ENCODE data around the gene C8B.

C8B gene

DNA sequence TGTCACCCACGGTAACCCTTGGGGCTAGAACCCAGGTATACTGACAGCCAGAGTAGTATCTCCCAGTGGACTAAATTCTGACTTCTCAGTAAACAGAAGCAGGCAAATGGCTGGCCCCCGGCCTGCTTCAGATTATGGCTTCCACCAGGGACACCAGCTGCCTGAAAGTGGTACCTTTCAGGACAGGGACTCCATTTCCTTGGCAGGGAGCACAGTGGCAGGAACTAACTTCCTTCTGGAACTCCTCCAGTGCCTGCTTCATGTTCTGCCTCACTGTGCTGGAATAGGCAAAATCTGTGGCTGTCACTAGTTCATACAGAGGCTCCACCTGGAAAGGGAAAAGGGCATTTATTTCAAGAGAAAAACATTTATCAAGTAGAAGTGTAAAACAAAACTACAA, 32.7 kb downstream of the C8B start:
- no peaks in the 10 kb centered on the region for H3K36me3 ChIP-seq (ENCODE audit: control insufficient read depth, low read length)
- no peak overlapping the region for H3K4me3 ChIP-seq (ENCODE audit: low read length)
- no peaks in the 10 kb centered on the region for H3K4me1 ChIP-seq (ENCODE audit: control insufficient read depth, low read length)
- no peaks in the 10 kb centered on the region for H3K79me2 ChIP-seq (ENCODE audit: control insufficient read depth, low read length)
- no peak overlapping the region for H3K4me2 ChIP-seq (ENCODE audit: low read length)
- H3K9me3 ChIP-seq (ENCODE audit: control insufficient read depth, insufficient read depth, low read length), result no peaks in the 10 kb centered on the region
- H3K27me3 ChIP-seq (ENCODE audit: control insufficient read depth, low read length), result no peaks in the 10 kb centered on the region
- no peaks in the 10 kb centered on the region for H3K9me2 ChIP-seq (replicated peaks; ENCODE audit: control insufficient read depth, low read length)
- no peak overlapping the region for H3K27ac ChIP-seq (ENCODE audit: low read depth, low read length)
- no peaks in the 10 kb centered on the region for H4K20me1 ChIP-seq (ENCODE audit: control insufficient read depth, insufficient read depth, low read depth, low read length)
- no peaks in the 10 kb centered on the region for H3F3A ChIP-seq (ENCODE audit: control insufficient read depth, insufficient read depth)
- TF ChIP-seq, protein P1, sequence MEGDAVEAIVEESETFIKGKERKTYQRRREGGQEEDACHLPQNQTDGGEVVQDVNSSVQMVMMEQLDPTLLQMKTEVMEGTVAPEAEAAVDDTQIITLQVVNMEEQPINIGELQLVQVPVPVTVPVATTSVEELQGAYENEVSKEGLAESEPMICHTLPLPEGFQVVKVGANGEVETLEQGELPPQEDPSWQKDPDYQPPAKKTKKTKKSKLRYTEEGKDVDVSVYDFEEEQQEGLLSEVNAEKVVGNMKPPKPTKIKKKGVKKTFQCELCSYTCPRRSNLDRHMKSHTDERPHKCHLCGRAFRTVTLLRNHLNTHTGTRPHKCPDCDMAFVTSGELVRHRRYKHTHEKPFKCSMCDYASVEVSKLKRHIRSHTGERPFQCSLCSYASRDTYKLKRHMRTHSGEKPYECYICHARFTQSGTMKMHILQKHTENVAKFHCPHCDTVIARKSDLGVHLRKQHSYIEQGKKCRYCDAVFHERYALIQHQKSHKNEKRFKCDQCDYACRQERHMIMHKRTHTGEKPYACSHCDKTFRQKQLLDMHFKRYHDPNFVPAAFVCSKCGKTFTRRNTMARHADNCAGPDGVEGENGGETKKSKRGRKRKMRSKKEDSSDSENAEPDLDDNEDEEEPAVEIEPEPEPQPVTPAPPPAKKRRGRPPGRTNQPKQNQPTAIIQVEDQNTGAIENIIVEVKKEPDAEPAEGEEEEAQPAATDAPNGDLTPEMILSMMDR (IDR thresholded peaks at IDR 0.05; ENCODE audit: low read depth, low read length, poor library complexity, severe bottlenecking), result no peak
- TF ChIP-seq EZH2phosphoT487 (IDR thresholded peaks at IDR 0.05; ENCODE audit: borderline replicate concordance, low read length), result no peak

DNA sequence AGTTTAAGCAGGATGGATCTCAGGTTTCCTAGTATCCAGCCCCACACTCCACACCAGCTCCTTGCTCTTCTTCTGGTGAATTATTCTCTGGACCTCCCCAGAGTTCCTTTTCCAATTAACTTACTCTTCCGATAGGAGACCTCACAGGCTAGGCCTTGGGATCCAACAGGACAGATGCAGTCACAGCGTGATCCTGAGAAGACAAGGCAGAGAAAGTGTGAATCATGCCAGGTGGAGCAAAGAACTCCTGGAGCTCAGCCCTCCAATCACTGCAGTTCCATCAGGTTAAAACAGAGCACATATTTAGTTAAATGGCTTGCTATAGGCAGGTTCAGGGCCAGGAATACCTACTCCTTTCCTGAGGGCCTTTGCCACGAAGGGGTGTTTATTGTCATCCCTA, 34.1 kb downstream of the C8B start:
- Histone ChIP-seq H3K36me3 (ENCODE audit: control insufficient read depth, low read length) (no peaks in the 10 kb centered on the region), H3K27ac (ENCODE audit: low read depth, low read length) (no peak overlapping the region), H3F3A (ENCODE audit: control insufficient read depth, insufficient read depth) (no peaks in the 10 kb centered on the region), H3K9me2 (replicated peaks; ENCODE audit: control insufficient read depth, low read length) (no peaks in the 10 kb centered on the region), H3K4me2 (ENCODE audit: low read length) (no peak overlapping the region), H3K27me3 (ENCODE audit: control insufficient read depth, low read length) (no peaks in the 10 kb centered on the region), H4K20me1 (ENCODE audit: control insufficient read depth, insufficient read depth, low read depth, low read length) (no peaks in the 10 kb centered on the region), H3K4me3 (ENCODE audit: low read length) (no peak overlapping the region), H3K4me1 (ENCODE audit: control insufficient read depth, low read length) (no peaks in the 10 kb centered on the region), H3K9me3 (ENCODE audit: control insufficient read depth, insufficient read depth, low read length) (no peaks in the 10 kb centered on the region), H3K79me2 (ENCODE audit: control insufficient read depth, low read length) (no peaks in the 10 kb centered on the region)
- TF ChIP-seq, protein P1 (IDR thresholded peaks at IDR 0.05; ENCODE audit: low read depth, low read length, poor library complexity, severe bottlenecking), result no peak
- TF ChIP-seq EZH2phosphoT487 (IDR thresholded peaks at IDR 0.05; ENCODE audit: borderline replicate concordance, low read length), result no peak

DNA sequence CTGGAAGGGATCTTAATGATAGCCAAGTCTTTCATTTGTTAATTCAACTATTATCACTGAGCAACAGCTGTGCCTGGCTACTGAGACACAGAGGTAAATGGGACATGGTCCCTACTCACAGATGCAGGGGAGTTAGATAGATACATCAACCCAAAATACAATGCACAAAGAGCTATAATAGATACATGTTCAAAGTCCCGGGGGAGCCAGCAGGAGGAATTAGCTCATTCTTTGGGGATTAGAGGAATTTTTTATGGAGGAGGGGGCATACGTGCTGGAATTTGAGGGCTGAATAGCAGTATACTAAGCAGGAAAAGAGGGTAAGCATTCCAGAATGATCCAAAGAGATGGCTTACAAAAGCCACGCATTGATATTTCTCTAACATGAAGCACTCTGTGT, 34.6 kb downstream of the C8B start:
- no peaks in the 10 kb centered on the region for H3F3A ChIP-seq (ENCODE audit: control insufficient read depth, insufficient read depth)
- TF ChIP-seq, protein P1 (IDR thresholded peaks at IDR 0.05; ENCODE audit: low read depth, low read length, poor library complexity, severe bottlenecking), result no peak
- no peak for TF ChIP-seq EZH2phosphoT487 (IDR thresholded peaks at IDR 0.05; ENCODE audit: borderline replicate concordance, low read length)
- H4K20me1 ChIP-seq (ENCODE audit: control insufficient read depth, insufficient read depth, low read depth, low read length), result no peaks in the 10 kb centered on the region
- no peaks in the 10 kb centered on the region for H3K79me2 ChIP-seq (ENCODE audit: control insufficient read depth, low read length)
- no peaks in the 10 kb centered on the region for H3K27me3 ChIP-seq (ENCODE audit: control insufficient read depth, low read length)
- no peak overlapping the region for H3K4me3 ChIP-seq (ENCODE audit: low read length)
- no peaks in the 10 kb centered on the region for H3K36me3 ChIP-seq (ENCODE audit: control insufficient read depth, low read length)
- H3K4me2 ChIP-seq (ENCODE audit: low read length), result no peak overlapping the region
- H3K4me1 ChIP-seq (ENCODE audit: control insufficient read depth, low read length), result no peaks in the 10 kb centered on the region
- H3K27ac ChIP-seq (ENCODE audit: low read depth, low read length), result no peak overlapping the region
- no peaks in the 10 kb centered on the region for H3K9me3 ChIP-seq (ENCODE audit: control insufficient read depth, insufficient read depth, low read length)
- H3K9me2 ChIP-seq (replicated peaks; ENCODE audit: control insufficient read depth, low read length), result no peaks in the 10 kb centered on the region

DNA sequence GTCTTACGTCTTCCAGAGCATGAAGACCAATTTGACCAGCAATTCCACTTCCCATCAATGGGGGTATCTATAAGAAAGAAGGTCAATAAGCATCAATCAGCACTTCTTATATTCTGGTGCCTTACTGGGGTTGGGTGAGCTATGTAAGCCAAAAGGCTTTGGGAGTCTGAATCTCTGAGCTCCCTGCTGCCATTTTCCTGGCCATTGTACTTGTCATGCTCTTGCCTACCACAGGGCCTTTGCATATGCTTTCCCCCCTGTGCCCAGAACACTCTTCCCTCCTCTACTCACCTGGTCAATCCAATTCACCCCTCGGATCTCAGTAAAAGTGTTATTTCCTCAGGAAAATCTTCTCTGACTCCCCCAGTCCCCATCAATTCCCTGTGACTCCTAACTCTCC, 36.3 kb downstream of the C8B start:
- Histone ChIP-seq H3K79me2 (ENCODE audit: control insufficient read depth, low read length) (no peaks in the 10 kb centered on the region), H3K4me1 (ENCODE audit: control insufficient read depth, low read length) (no peaks in the 10 kb centered on the region), H3K9me2 (replicated peaks; ENCODE audit: control insufficient read depth, low read length) (no peaks in the 10 kb centered on the region), H3K36me3 (ENCODE audit: control insufficient read depth, low read length) (no peaks in the 10 kb centered on the region), H3K4me3 (ENCODE audit: low read length) (no peak overlapping the region), H3K27ac (ENCODE audit: low read depth, low read length) (no peak overlapping the region), H3K27me3 (ENCODE audit: control insufficient read depth, low read length) (no peaks in the 10 kb centered on the region), H3K9me3 (ENCODE audit: control insufficient read depth, insufficient read depth, low read length) (no peaks in the 10 kb centered on the region), H4K20me1 (ENCODE audit: control insufficient read depth, insufficient read depth, low read depth, low read length) (no peaks in the 10 kb centered on the region), H3F3A (ENCODE audit: control insufficient read depth, insufficient read depth) (no peaks in the 10 kb centered on the region), H3K4me2 (ENCODE audit: low read length) (no peak overlapping the region)
- TF ChIP-seq, protein P1 (IDR thresholded peaks at IDR 0.05; ENCODE audit: low read depth, low read length, poor library complexity, severe bottlenecking), result no peak
- TF ChIP-seq EZH2phosphoT487 (IDR thresholded peaks at IDR 0.05; ENCODE audit: borderline replicate concordance, low read length), result no peak

All from DOHH2 (cell line).